HG03571 (cell line): ENCODE results near the gene SKAP1.

Experiments
- ATAC-seq: cut with Tn5 transposase; IDR thresholded peaks from one replicate; pipeline ENCODE4 v1.9.1; 2021; ENCODE audit not compliant: unreplicated experiment

SKAP1 gene

DNA sequence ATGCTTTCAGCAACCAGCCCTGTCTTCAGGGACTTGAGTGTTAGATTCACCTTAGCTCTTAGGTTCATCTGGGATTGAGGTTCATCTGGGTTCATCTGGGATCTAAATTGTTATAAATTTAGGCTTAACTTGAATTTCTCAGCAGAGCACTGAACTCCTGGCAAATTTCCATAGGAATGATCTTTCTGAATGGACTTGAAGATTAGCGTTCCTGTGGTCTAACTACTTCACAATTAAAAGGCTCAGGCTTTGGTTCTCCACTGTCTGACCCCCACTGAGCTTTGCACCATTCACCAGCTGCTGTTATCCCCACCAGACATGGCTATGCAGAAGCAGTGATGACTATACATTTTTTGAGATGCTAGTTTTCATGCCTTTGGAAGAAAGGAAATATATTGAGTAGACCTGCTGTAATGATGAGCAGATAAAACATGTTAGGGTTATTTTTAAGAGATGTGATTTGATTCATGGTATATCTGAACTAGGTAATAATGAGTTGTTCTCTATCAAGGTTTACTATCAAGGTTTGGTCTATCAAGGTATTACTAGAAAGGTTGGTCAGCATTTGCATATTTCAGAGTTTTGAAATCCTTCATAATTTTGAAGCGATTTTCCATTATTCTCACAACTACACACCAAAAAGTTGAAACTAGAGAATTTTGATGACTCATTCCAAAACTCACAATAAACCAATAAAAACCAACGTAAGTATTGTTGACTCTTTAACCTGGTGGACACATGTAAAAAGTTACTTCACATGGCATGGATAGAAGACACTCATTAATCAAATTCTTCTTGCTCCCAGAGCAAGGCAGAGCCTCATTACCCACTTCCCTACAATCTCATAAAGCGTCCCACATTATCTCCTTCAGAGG, 250.7 kb downstream of the SKAP1 start:
- ATAC-seq = no peak

DNA sequence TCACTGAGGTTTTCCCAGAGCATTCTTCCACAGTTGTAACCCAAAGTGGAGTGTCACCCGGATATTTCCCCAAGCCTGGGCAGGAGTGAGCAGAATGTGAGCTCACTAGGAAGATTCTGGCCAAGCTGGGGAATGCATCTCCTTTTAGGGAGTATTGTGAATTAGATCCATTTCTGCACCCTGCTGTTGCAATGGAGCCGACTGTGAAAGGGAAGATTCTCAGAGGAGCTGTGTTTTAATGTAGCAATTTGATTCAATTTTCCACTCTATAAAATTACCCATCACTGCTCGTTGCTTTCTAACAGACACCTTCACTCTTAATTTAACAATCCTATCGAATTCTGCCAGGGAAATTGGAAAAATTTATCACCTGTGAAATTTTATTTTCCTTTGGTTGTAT, 251.7 kb downstream of the SKAP1 start:
- ATAC-seq = no peak

DNA sequence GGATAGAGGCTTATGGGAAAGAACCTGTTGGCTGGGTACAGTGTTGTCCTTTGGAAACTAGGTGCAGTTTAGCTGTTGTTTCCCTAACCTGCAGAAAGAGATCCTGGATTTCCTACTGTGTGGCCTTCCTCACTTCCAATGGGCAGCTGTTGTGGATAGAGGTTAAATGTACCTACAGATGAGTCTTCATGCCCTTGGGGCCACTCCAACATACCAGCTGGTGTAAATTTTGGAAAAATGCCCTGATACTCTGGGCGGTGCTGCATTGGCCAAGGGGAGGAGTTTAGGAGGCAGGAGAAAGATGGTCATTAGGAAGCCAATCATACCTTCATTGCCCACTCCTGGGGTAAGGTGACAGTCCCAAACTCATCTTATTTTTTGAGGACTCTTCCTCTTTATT, 252.2 kb downstream of the SKAP1 start:
- ATAC-seq = no peak

DNA sequence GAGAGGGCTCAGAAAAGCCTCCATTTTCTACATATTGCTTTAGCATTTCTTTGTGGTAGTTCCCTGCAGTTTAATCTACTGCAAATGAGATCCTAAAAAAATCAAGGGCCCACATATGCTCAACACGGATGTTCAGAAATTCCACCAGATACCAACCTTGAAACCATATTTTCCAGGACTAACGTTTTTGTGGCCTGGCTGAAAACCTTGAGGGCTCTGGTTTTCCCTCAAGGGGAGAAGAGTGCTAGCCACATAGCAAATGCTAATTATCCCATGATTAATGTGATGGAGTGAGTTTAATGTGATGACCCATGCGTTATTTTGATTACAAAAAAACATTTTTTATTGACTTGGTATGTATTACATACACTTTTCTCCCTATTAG, 253.6 kb downstream of the SKAP1 start:
- ATAC-seq = no peak

DNA sequence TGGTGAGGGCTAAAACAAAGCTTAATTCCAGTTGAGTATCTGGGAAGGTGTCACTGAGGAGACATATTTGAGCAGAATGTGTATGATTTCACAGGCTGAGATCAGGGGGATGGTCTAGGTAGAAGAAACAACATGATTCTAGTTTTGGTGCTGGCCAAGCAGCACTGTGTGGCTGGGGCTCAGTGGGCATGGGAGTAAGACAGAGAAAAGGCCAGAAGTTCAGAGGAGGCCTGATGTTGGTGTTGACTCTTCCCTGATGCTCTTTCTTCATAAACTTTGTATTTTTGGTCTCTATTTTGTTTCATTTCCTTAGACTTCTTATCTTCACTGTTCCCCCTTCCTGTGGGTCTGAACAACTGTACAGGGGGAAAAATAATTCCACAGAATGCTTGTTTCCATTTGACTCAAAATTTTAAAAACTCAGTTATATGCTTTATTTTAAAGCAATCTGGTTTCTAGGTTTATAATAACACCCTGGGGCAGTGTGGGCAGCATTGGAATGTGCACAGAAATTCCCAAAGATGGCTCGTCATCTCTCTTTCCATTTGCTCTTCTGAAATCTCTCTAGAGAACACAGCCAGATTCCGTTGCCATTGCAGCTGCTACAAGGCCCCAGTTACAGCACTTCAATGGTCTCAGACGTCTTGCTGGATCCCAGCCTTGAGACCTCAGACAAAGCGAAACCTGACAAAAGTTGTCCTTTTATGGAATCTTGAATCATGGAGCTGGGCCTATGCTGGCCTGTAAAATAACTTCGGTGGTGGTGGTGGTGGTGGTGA, 254.1 kb downstream of the SKAP1 start:
- ATAC-seq = no peak

DNA sequence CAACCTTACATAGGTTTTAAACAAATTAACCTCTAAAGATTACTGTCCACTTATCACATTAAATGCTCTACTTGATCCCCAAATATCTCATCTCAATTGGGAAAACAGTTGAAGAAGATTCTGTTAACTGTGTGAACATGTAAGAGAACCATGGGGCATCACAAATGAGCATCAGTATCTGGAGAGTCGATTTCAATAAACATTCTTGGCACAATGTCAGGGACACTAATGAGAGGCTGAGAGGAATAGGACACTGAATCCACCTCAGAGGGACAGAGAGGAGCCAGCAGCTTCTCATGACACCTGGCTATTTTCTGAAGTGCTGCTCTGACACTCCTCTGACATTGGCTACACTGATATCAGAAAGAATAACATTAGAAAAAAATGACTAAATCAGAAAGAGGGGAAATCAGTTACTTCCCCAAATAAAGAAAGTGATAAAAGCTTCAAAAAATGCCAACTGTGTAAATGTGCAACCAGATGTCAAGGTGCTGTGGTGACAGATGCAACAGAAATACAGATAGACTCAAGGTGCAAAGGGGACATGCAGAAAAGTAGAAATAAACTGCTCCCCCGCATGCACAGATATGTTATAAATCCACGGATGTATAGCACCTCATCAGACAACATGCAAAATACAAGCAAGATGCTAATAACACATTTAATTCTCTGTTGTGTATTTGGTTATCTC, 255.0 kb downstream of the SKAP1 start:
- ATAC-seq = no peak

DNA sequence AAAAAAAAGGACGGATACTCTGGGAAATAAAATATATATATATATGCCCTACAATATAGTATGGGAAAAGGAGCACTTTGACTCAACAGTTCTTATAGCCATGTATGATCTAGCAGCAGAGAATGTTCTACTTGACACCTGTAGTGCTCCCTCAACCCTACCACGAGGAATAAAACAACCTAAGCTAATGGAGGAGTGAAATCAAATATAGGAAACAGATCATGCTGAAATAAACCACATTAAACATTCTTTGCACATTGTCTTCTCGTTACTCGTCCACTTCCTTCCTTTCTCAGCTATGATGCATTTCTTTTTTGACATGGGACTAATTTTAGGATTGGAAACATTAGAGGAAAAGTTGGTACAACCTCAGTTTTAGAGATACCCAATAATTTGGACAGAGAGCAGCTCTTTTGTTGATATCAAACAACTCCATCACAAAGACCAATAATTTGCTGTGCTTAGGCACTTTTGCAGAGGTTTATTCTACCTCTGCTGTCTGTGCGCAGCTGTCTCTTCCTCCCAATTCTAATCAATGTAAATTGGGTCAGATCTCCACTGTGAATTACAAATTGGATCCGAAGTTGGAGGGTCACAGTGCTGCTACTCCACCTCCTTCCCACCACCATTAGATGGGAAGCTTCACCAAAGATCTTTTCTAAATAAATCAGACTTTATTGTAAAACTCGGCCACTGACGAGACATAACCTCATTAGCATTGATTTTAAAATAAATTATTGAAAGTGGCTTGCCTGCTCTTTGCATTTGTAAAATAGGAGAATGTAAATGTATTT, 256.6 kb downstream of the SKAP1 start:
- ATAC-seq = no peak

DNA sequence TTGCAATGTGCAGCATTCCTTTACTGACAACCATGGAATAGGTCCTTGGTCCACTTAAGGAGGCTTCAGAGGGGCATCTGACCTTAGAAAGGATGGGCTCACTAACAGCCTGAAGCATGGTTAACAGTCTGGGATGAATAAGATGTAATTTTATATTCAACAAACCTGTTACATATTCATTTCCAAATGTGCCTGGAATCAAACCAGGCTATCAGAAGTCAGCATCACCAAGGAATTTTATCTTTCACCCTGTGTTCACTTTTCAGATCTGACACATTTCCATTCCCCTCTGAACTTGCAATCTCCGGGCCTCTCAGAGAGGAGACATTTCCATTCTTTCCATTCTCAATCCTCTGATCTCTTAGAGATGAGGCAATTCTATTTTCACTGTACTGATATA, 260.1 kb downstream of the SKAP1 start:
- ATAC-seq = no peak

DNA sequence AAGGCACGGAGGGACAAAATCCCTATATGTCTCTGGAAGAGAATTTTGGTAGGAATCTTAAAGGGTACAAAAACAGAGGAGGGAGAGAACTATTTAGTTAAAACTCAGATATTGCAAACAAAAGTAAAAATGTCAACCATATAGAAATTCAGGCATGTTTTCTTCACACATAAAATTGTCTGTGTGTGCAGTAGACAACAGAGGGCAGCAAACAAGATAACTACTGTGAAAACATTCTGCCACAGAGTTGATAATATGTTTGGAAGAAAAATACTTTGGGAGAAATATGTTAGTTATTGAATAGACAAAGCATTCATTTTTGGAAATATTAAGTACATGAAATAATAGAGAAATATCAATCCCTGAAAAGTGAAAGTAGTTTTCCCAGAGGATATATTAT, 266.2 kb downstream of the SKAP1 start:
- ATAC-seq = no peak

DNA sequence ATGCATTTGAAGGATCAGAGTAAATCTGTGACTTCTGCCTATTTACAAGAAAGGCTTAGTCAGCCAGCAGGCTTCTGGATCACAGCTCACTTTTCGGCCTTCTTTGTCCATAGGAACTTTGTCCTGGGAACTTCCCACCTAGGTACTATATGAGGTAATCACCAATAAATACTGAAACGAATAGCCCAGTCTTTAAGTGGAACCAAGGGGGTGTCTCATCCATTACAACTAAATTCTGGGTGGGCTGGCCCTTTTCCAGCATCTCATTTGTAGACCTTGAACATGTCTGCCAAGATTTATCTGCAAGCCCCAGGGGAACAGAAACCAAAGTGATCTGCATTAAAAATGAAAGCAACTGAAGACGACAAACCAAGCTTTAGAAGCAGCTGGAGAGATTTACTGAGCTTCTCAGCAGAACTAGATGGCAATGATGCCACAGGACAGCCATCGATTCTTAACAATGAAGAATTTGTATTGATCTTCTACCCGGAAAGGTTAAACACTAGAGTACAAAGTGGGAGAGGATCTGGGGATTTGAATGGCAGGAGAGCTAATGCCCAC, 267.0 kb downstream of the SKAP1 start:
- ATAC-seq = no peak

DNA sequence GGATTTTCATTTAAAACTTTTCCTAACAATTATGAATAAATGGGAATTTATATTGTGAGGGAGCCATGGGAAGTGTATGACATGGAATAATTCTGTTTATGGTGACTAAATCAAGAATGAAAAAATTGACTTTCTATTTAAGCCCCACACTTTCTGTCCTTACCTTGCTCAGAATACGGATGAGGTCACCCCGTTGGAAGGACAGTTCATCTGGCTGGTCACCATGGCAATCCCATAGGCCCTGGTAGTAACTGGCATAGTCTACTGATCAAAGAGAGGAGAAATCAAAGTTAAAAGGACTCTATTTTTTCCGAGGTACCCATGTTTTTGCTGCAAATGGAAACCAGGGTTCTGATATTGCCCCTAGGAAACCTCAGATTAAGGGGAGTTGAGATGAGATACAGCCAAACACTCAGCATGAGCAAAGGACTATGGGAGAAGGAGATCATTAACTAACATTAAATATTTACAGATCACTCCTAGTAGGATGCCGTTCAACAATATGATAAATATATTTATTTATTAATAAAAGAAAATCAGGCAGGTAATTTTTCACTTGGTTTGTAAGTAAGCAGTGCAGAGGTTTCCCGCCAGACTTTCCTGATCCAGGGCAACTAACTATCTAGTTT, 267.6 kb downstream of the SKAP1 start:
- no peak for ATAC-seq

DNA sequence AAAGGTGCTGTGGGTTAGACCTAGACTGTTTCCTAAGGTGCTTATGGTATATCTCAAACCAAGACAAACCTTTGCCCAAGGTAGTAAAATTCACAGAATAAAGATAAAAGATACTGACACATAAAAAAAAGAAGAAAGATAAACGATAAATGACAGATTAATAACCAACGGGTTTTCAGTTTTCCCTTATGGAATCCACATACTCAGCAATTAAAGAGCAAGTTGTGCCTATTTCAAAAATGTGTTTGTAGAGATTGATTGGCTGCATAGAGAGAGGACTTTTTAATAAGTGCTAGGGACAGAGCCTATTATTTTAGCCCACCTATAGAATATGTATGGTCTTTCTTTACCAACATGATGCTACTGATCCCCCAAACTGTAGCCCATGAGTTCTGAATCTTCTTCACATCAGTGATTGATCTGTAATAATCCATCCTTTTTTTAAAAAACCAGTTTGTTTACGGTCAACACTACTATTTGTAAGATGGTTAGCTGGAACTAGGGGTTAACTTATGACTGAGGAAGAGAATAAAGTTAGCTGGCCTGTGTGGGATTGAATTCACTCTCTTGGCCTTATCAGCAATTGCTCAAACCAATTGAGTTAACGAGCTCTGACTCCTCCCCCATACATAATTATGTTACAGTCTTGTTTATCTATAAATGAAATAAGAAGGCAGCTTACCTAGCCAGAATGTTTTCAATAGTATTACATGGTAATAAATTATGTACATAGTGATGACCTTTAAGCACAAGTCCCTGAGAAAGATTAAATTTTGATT, 268.7 kb downstream of the SKAP1 start:
- ATAC-seq = no peak

DNA sequence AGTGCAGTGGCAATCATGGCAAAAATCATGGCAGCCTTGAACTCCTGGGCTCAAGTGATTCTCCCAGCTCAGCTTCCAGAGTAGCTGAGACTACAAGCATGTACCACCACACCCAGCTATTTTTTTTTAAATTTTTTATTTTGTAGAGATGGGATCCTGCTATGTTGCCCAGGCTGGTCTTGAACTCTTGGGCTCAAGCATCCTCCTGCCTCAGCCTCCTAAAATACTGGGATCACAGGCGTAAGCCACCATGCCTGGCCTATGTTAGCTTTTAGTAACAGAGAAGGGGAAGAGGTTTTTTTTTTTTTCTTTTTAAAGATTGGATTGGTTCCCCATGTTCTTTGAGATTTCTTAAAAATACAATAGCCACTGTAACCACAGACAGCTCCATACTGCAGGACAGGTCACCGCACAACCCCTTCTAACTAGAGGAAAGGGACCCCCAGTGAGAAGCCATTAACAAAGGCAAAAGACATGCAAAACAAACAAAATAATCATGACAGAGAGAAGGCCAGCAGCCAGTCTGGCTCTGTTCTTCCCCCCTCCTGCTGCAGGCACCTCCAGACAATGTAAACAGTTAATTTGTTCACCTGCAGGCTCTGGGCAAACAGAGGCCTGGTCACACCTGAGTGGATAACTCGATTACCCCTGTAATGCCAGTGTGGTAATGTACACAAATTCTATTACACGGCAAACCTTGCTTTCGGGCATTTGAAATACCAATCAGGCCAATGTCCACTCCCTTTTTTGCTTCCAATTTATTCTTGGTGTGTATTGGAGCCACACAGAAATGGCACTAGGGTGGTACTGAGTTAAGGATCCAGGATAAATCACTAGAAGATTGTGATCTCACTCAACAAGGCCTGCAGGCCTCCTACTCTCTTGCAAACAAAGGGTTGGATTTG, 269.6 kb downstream of the SKAP1 start:
- ATAC-seq = no peak

DNA sequence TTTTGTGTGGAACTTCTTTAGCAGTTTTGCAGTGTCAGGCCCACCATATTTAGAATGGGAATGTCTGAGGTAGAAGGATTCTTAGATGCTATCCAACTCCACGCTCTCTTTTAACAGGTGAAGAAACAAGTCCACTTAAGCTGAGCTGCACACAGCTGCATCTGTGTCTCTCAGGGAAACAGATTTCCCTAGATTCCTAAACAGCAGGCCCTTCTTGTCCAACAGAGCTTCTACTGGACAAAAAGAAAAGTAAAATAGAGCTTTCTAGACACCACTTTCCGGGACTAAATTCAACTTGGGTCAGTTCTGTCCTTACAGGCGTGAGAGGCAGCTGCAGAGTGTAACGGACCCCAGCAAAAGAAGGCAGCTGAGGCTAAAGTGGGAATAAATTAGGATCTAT, 270.8 kb downstream of the SKAP1 start:
- no peak for ATAC-seq

DNA sequence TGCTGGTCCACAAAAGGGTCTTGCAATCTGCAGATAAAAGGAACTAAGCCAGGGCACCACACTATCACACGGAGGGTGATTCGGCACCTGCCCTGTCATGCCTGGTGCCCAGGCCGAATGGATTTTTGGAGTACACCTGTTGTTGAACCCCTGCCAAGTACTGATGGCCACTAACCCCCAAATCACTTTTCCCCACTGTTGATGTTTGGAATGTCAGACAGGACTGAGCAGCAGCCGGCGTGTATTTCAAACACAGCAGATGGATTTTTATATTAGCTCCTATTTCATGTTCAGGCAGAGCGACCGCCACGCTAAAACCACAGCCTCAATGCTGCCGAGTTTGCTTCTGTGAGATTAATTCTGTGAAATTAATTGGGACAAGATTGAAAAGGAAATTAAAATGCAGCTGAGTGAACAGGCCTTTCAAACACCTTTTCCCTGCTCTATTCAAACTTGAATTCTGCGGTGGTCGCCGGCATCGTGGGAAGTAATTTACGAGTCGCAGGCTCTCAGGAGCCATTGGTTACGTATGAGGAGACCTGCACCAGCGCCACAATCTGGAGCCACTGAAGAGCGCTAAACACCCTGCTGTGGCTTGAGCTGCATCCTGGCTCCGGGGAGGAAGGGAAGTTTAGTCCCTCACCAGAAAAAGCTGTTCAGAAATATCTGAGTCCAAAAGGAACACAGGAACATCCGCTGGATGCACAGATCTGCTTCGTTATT, 274.0 kb downstream of the SKAP1 start:
- no peak for ATAC-seq

DNA sequence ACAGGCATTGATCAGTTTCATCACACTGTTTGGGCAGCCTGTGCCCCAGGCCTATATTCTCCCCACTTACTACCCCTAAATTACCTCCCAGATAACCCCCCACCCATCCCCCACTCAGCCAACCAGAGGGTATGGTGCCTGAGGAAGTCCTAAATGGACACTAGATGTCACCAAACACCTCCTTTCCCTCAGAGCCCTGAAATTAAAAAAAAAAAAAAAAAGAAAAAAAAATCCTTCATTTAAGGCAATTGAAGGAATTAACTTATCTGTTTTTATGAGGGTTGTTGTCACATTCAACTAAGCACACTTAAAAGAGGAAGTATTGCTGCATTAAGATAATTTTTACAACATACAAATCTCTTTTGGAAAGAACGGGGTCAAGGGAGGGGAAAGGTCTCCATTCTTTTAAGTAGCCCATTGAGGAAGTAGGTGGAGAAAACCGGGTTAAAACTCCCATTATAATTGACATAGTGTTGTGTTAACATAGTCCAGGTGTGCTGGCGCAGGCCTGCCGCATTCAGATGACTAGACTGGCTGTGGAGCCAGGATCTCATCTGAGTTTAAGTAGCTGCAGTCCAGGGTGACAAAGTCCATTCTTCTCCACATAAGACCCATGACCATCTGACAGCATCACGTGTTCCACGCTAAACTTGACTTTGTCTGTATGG, 276.2 kb downstream of the SKAP1 start:
- no peak for ATAC-seq

DNA sequence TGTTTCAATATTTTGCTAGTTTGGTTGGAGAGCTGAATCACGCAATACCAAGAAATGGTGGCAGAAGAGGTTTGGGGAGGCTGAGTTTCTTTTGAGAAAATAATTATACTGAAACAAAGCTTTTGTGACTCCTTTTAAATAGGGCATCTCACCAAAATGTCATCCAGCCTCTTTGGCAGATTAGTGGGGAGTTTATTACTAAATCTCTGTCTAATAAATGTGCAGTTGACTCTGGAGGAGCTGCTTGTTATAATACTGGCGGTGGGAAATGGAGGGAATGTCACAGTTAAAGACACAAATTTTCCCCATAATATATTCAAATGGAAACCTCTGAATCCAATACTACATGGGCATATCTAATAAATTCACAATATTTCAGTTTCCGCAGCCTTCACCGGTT, 277.7 kb downstream of the SKAP1 start:
- no peak for ATAC-seq
